Suprapubic skin (tissue), 4 donors: ENCODE measurements around the gene SYT8. TPM values are rescaled to one million over a fixed set of nuclear protein-coding genes. Genes with fewer than 3 reads are reported as not detected.

Experiments
- DNase-seq, 2 donors: peaks; one replicate each; pipeline ENCODE4 v3.0.0-alpha.2; 2019; ENCODE audit warnings: low spot score in 2 of 2
- H3K27ac ChIP-seq: fragments of 200-600 bp; sonication (generic); one replicate; pipeline ENCODE4 v1.5.1; 2019
- H3K27me3 ChIP-seq: fragments of 200-600 bp; sonication (generic); one replicate; pipeline ENCODE4 v1.5.1; 2019
- H3K36me3 ChIP-seq: fragments of 200-600 bp; sonication (generic); one replicate; pipeline ENCODE4 v1.5.1; 2019
- H3K4me1 ChIP-seq: fragments of 200-600 bp; sonication (generic); one replicate; pipeline ENCODE4 v1.5.1; 2019
- H3K4me3 ChIP-seq: fragments of 200-600 bp; sonication (generic); one replicate; pipeline ENCODE4 v1.5.1; 2019; ENCODE audit warnings: mild to moderate bottlenecking
- H3K9me3 ChIP-seq: fragments of 200-600 bp; sonication (generic); one replicate; pipeline ENCODE4 v1.5.1; 2019
- CTCF ChIP-seq, 2 donors: fragments of 200-600 bp in 1 of 2; fragments of 450-650 bp in 1 of 2; sonication (generic) in 1 of 2; IDR thresholded peaks; one replicate each; pipeline ENCODE4 v1.5.1; 2016 to 2019; ENCODE audit warnings: antibody characterized with exemption in 2 of 2, mild to moderate bottlenecking in 1 of 2, moderate library complexity in 1 of 2
- EP300 ChIP-seq: sonication (generic); formaldehyde crosslinking; IDR thresholded peaks from one replicate; pipeline ENCODE4 v1.6.1; 2017; ENCODE audit warnings: antibody characterized with exemption
- POLR2A ChIP-seq, 2 donors: fragments of 450-650 bp; IDR thresholded peaks; one replicate each; pipeline ENCODE4 v1.6.1; 2017; ENCODE audit warnings: antibody characterized with exemption in 2 of 2, mild to moderate bottlenecking in 2 of 2, moderate library complexity in 2 of 2
- POLR2AphosphoS5 ChIP-seq, 3 donors: sonication (generic); formaldehyde crosslinking; IDR thresholded peaks; one replicate each; pipeline ENCODE4 v1.6.1; 2017; ENCODE audit warnings: antibody characterized with exemption in 3 of 3
- WGBS: methylation state at CpG from one replicate; pipeline ENCODE4 v1.1.5; 2018; 5-methylcytosine and 5-hydroxymethylcytosine counted together
- total RNA-seq, 4 donors: library from RNA; depleted of rRNA; stranded (reverse); fragments of >200 nt; gene quantifications; one replicate each; pipeline ENCODE4 v1.1.0, GENCODE V29; 2016

The SYT8 gene
- total RNA-seq, 4 donors from 2014 or later: 141 to 280 (median 193) TPM

GRCh38 chr11:1815311-1815710, 19.5 kb upstream of the SYT8 start:
- H3K27ac ChIP-seq: no peak overlapping the region
- WGBS: 92% methylated on average over 3 of the region's 8 CpGs
- H3K4me3 ChIP-seq: no peak overlapping the region
- peak in 1 of 2 donors; percentile 28 for DNase-seq
- H3K4me1 ChIP-seq: peaks cover 3% of the 10 kb centered on the region
- H3K36me3 ChIP-seq: no peaks in the 10 kb centered on the region
- H3K9me3 ChIP-seq: no peaks in the 10 kb centered on the region
- peaks cover 9% of the 10 kb centered on the region for H3K27me3 ChIP-seq
- no peak for TF ChIP-seq POLR2AphosphoS5 (IDR thresholded peaks at IDR 0.05)
- no peak for TF ChIP-seq EP300
- no peak for TF ChIP-seq CTCF (IDR thresholded peaks at IDR 0.05)
- no peak for TF ChIP-seq POLR2A (IDR thresholded peaks at IDR 0.05)

- no peak for TF ChIP-seq POLR2AphosphoS5 (IDR thresholded peaks at IDR 0.05)
- no peak for TF ChIP-seq CTCF (IDR thresholded peaks at IDR 0.05)
- no peak for TF ChIP-seq POLR2A (IDR thresholded peaks at IDR 0.05)
- no peak for TF ChIP-seq EP300
These were observed 19.0 kb upstream of the SYT8 start for GRCh38 chr11:1815751-1816150.

DNA sequence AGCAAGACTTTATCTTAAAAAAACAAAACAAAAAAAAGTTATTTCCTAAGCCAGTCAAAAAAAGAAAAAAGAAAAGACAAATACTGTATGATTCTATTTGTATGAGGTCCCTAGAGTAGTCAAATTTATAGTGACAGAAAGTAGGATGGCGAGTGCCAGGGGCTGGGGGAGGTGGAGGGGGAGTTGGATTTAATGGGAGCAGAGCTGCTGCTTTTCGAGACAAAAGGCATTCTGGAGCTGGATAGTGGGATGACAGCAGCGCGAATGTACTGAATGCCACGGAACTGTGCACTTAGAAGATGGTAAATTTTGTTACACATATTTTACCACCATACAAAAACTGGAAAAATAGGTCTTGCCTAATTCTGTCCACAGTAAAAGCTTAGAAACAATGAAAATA, 17.8 kb upstream of the SYT8 start:
- no peaks in the 10 kb centered on the region for H3K36me3 ChIP-seq
- peaks cover 12% of the 10 kb centered on the region for H3K4me1 ChIP-seq
- WGBS: 88% methylated on average over 5 of the region's 5 CpGs
- H3K27me3 ChIP-seq: peaks cover 9% of the 10 kb centered on the region
- H3K4me3 ChIP-seq: no peak overlapping the region
- TF ChIP-seq EP300 (no peak), POLR2A (IDR thresholded peaks at IDR 0.05) (no peak), POLR2AphosphoS5 (IDR thresholded peaks at IDR 0.05) (no peak), CTCF (IDR thresholded peaks at IDR 0.05) (no peak)
- H3K27ac ChIP-seq: no peak overlapping the region
- peak in 1 of 2 donors; percentile 35 for DNase-seq
- H3K9me3 ChIP-seq: no peaks in the 10 kb centered on the region

More at GRCh38 chr11:1815751-1816150, 19.0 kb upstream of the SYT8 start:
- WGBS: 92% methylated on average over 5 of the region's 7 CpGs
- peak in 1 of 2 donors; percentile 40 for DNase-seq
- Histone ChIP-seq H3K36me3 (no peaks in the 10 kb centered on the region), H3K27me3 (peaks cover 9% of the 10 kb centered on the region), H3K4me3 (no peak overlapping the region), H3K9me3 (no peaks in the 10 kb centered on the region), H3K27ac (no peak overlapping the region), H3K4me1 (peaks cover 7% of the 10 kb centered on the region)

DNA sequence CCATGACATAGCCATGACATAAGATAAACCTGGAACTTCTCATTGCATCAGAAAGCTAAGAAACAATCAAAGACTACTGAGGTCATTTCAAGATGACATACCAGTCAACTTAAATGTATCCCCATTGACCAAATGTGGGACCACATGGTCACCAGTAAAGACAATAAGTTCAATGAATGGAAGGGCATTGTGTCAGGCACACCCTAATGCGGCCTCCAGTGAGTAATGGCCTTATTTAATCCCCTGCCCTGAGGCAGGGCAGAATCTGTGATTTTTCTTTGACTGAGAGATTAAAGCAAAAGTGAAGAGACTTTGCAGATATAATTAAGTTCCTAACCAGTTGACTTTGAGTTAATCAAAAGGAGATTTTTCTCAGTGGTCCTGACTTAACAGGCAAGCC, 17.3 kb upstream of the SYT8 start:
- DNase-seq: no peak
- no peaks in the 10 kb centered on the region for H3K9me3 ChIP-seq
- TF ChIP-seq EP300: no peak
- TF ChIP-seq POLR2A (IDR thresholded peaks at IDR 0.05): no peak
- TF ChIP-seq POLR2AphosphoS5 (IDR thresholded peaks at IDR 0.05): no peak
- TF ChIP-seq CTCF (IDR thresholded peaks at IDR 0.05): no peak
- H3K27ac ChIP-seq: no peak overlapping the region
- no peak overlapping the region for H3K4me3 ChIP-seq
- peaks cover 9% of the 10 kb centered on the region for H3K27me3 ChIP-seq
- no peaks in the 10 kb centered on the region for H3K36me3 ChIP-seq
- 84% methylated on average over 1 of the region's 1 CpG for WGBS
- H3K4me1 ChIP-seq: peaks cover 12% of the 10 kb centered on the region

- WGBS: 58% methylated on average over 3 of the region's 3 CpGs
- no peak for DNase-seq
- peaks cover 21% of the 10 kb centered on the region for H3K4me1 ChIP-seq
- no peaks in the 10 kb centered on the region for H3K27me3 ChIP-seq
- TF ChIP-seq POLR2AphosphoS5 (IDR thresholded peaks at IDR 0.05): no peak
- no peak for TF ChIP-seq POLR2A (IDR thresholded peaks at IDR 0.05)
- TF ChIP-seq CTCF (IDR thresholded peaks at IDR 0.05): no peak
- TF ChIP-seq EP300: no peak
- no peak overlapping the region for H3K4me3 ChIP-seq
- H3K9me3 ChIP-seq: no peaks in the 10 kb centered on the region
- H3K36me3 ChIP-seq: no peaks in the 10 kb centered on the region
- H3K27ac ChIP-seq: no peak overlapping the region
These were observed 15.7 kb upstream of the SYT8 start for GRCh38 chr11:1819074-1819473.
